Neuronal stem cell (in vitro differentiated cells): ENCODE measurements around the gene METTL17. TPM values are rescaled to one million over a fixed set of nuclear protein-coding genes. Genes with fewer than 3 reads are reported as not detected.
"Not testable (repeated sequence)": the region's sequence is repeated elsewhere in the genome, so short reads cannot be mapped to it uniquely, and the experiment has no call there.

ENCODE experiments used
- DNase-seq: peaks from one replicate; pipeline ENCODE4 v3.0.0-alpha.2; 2013; ENCODE audit warnings: low spot score
- H2AFZ ChIP-seq: one replicate; pipeline ENCODE4 v1.6.1; 2013; ENCODE audit warnings: mild to moderate bottlenecking, low read length, inconsistent platforms
- H2AK5ac ChIP-seq: 2 replicates; pipeline ENCODE4 v1.6.1; 2013; ENCODE audit warnings: low read depth, mild to moderate bottlenecking, inconsistent platforms, low read length, moderate library complexity, mixed read lengths
- H2BK120ac ChIP-seq: 2 replicates; pipeline ENCODE4 v1.6.1; 2013; ENCODE audit warnings: low read depth, mild to moderate bottlenecking, inconsistent platforms, low read length, moderate library complexity, mixed read lengths
- H2BK12ac ChIP-seq: one replicate; pipeline ENCODE4 v1.6.1; 2013; ENCODE audit warnings: low read length, inconsistent platforms
- H2BK15ac ChIP-seq: 2 replicates; pipeline ENCODE4 v1.6.1; 2013; ENCODE audit warnings: mild to moderate bottlenecking, low read length, inconsistent platforms, mixed read lengths
- H2BK5ac ChIP-seq: one replicate; pipeline ENCODE4 v1.6.1; 2013; ENCODE audit warnings: inconsistent platforms, mild to moderate bottlenecking, low read length, moderate library complexity
- H3K14ac ChIP-seq: one replicate; pipeline ENCODE4 v1.6.1; 2013; ENCODE audit warnings: low read length, inconsistent platforms
- H3K18ac ChIP-seq: 2 replicates; pipeline ENCODE4 v1.6.1; 2013; ENCODE audit warnings: low read length, inconsistent platforms
- H3K23ac ChIP-seq: 2 replicates; pipeline ENCODE4 v1.6.1; 2013; ENCODE audit warnings: low read depth, mild to moderate bottlenecking, mixed read lengths, low read length, inconsistent platforms; ENCODE audit not compliant: poor library complexity
- H3K27ac ChIP-seq: replicated peaks from 3 replicates; pipeline ENCODE4 v1.5.1; 2013; ENCODE audit warnings: low read length, inconsistent platforms
- H3K27me3 ChIP-seq, 3 experiments: 2 replicates each; pipeline ENCODE4 v1.6.1; 2013; ENCODE audit warnings: low read length in 3 of 3, mild to moderate bottlenecking in 2 of 3, inconsistent platforms in 1 of 3, low read depth in 1 of 3, mixed read lengths in 1 of 3, moderate library complexity in 1 of 3; ENCODE audit not compliant: control insufficient read depth in 3 of 3, insufficient read depth in 3 of 3
- H3K36me3 ChIP-seq, 2 donors: replicated peaks in 1 of 2; 2 replicates each; pipeline ENCODE4 v1.6.1; 2013; ENCODE audit warnings: low read length in 2 of 2; ENCODE audit not compliant: control insufficient read depth in 2 of 2, insufficient read depth in 2 of 2
- H3K4ac ChIP-seq: 2 replicates; pipeline ENCODE4 v1.6.1; 2013; ENCODE audit warnings: inconsistent platforms, mild to moderate bottlenecking, low read length, moderate library complexity
- H3K4me1 ChIP-seq, 2 donors: 1 replicate in 1 of 2; 2 replicates in 1 of 2; pipeline ENCODE4 v1.6.1; 2013; ENCODE audit warnings: low read length in 2 of 2, low read depth in 1 of 2; ENCODE audit not compliant: control insufficient read depth in 2 of 2, insufficient read depth in 1 of 2
- H3K4me2 ChIP-seq: one replicate; pipeline ENCODE4 v1.6.1; 2013; ENCODE audit warnings: mild to moderate bottlenecking, low read length, inconsistent platforms; ENCODE audit not compliant: insufficient read depth, poor library complexity, severe bottlenecking
- H3K4me3 ChIP-seq, 2 donors: 2 replicates each; pipeline ENCODE4 v1.5.1; 2013; ENCODE audit warnings: low read length in 2 of 2, mild to moderate bottlenecking in 2 of 2, inconsistent platforms in 1 of 2, moderate library complexity in 1 of 2
- H3K79me1 ChIP-seq: one replicate; pipeline ENCODE4 v1.6.1; 2013; ENCODE audit warnings: low read depth, mild to moderate bottlenecking, inconsistent platforms, low read length, moderate library complexity
- H3K9ac ChIP-seq: one replicate; pipeline ENCODE4 v1.6.1; 2013; ENCODE audit warnings: mild to moderate bottlenecking, low read depth, low read length, inconsistent platforms; ENCODE audit not compliant: poor library complexity
- H3K9me3 ChIP-seq, 2 donors: replicated peaks in 1 of 2; 2 replicates each; pipeline versions ENCODE3 to v1.6.1; 2013; ENCODE audit warnings: low read length in 2 of 2, mild to moderate bottlenecking in 2 of 2, inconsistent platforms in 1 of 2, low read depth in 1 of 2, mixed read lengths in 1 of 2, moderate library complexity in 1 of 2; ENCODE audit not compliant: control insufficient read depth in 2 of 2, insufficient read depth in 1 of 2
- H4K8ac ChIP-seq: one replicate; pipeline ENCODE4 v1.6.1; 2013; ENCODE audit warnings: low read depth, mild to moderate bottlenecking, inconsistent platforms, low read length, moderate library complexity
- H4K91ac ChIP-seq: one replicate; pipeline ENCODE4 v1.6.1; 2013; ENCODE audit warnings: low read length, low read depth, mild to moderate bottlenecking, inconsistent platforms; ENCODE audit not compliant: poor library complexity
- WGBS, 2 donors: extraction: QIAGEN DNeasy Blood & Tissue Kit; methylation state at CpG; one replicate each; pipeline ENCODE4 v1.1.7; 2013; ENCODE audit warnings: missing lambda C conversion rate in 2 of 2, mixed read lengths in 1 of 2; ENCODE audit not compliant: insufficient read length in 2 of 2, insufficient replicate concordance in 1 of 2; ENCODE audit errors: extremely low coverage in 2 of 2; 5-methylcytosine and 5-hydroxymethylcytosine counted together
- polyA plus RNA-seq, 2 experiments: library from polyadenylated mRNA; stranded (reverse); fragments of 200-250 nt; gene quantifications; one replicate each; pipeline ENCODE4 v1.2.3, GENCODE V29; 2013

The METTL17 gene
- polyA plus RNA-seq (2013, experiment 1 of 2): 82.4 TPM
- 78.8 TPM for polyA plus RNA-seq (2013, experiment 2 of 2)

DNA sequence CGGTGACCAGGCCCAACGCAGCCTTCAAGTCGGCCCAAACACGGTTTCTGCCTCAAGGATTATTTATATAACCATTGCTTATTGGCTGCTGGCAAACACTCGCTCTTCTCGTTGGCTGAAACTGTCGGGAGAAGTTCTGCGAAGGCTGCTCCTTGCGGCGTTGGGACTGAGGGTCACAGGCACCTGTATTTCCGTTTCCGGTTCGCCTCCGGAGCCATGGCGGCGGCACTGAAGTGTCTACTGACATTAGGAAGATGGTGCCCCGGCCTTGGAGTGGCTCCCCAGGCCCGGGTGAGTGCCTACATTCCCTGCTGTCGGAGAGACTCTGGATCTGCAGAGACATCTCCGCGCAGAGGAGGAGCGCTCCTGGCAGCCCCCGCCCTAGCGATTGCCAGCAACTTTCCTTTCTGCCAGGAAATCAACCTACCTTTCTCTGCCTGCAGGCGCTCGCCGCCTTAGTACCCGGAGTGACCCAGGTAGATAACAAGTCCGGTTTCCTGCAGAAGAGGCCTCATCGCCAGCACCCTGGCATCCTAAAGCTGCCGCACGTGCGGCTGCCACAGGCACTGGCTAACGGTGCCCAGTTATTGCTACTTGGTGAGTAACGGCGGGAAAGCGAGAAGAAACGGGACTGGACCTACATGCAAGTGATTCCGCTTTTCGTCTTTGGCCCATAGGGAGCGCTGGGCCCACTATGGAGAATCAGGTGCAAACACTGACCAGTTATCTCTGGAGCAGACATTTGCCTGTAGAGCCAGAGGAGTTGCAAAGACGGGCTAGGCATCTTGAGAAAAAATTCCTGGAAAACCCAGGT is at the start of gene METTL17:
METTL17 (plus strand) TSS at position 194 of the 814 bp plus-strand sequence; CDS start at position 217, 23 bp downstream.
- Histone ChIP-seq H3K9ac (peak within 1 kb of the TSS; percentile 54), H3K9me3 (no peaks in the 10 kb centered on the region), H3K4me3 (peak within 1 kb of the TSS; percentile 86 to 95), H3K36me3 (peaks cover 21 to 40% of the 10 kb centered on the region in 2 donors), H3K18ac (peak within 1 kb of the TSS; percentile 70), H3K23ac (no peak within 1 kb of the TSS), H3K4ac (peak within 1 kb of the TSS; percentile 32), H2AFZ (peak within 1 kb of the TSS; percentile 92), H3K79me1 (no peaks in the 10 kb centered on the region), H3K14ac (no peak within 1 kb of the TSS), H3K27ac (peak within 1 kb of the TSS; percentile 62), H2BK5ac (peak within 1 kb of the TSS; percentile 42), H2BK15ac (peak within 1 kb of the TSS; percentile 84), H2BK120ac (no peak within 1 kb of the TSS), H2BK12ac (peak within 1 kb of the TSS; percentile 52), H3K4me2 (peak within 1 kb of the TSS; percentile 70), H3K27me3 (no peaks in the 10 kb centered on the region), H3K4me1 (peaks cover 0 to 4% of the 10 kb centered on the region in 2 donors), H4K8ac (no peak within 1 kb of the TSS), H4K91ac (no peak within 1 kb of the TSS), H2AK5ac (peak within 1 kb of the TSS; percentile 77)
- WGBS, 2 donors: no CpG with 5 or more reads among the region's 42 CpGs
- peak; percentile 84 for DNase-seq

- not testable (repeated sequence) for H3K36me3 ChIP-seq, H3K9me3 ChIP-seq, H2BK15ac ChIP-seq, H4K8ac ChIP-seq, H4K91ac ChIP-seq, H3K4me3 ChIP-seq, H2BK12ac ChIP-seq, H3K4me2 ChIP-seq, H3K14ac ChIP-seq, H3K4ac ChIP-seq, H3K4me1 ChIP-seq, DNase-seq, H3K18ac ChIP-seq, H2AK5ac ChIP-seq, H3K23ac ChIP-seq, H2BK120ac ChIP-seq, H2BK5ac ChIP-seq, H3K27ac ChIP-seq, H3K79me1 ChIP-seq, H2AFZ ChIP-seq, H3K9ac ChIP-seq
- WGBS, 2 donors: no CpG with 5 or more reads among the region's 6 CpGs
- H3K27me3 ChIP-seq: peaks cover 0 to 22% (median 0%) of the 10 kb centered on the region in 3 experiments
These were observed 44.6 kb upstream of the METTL17 start for GRCh38 chr14:20945146-20945545.

DNA sequence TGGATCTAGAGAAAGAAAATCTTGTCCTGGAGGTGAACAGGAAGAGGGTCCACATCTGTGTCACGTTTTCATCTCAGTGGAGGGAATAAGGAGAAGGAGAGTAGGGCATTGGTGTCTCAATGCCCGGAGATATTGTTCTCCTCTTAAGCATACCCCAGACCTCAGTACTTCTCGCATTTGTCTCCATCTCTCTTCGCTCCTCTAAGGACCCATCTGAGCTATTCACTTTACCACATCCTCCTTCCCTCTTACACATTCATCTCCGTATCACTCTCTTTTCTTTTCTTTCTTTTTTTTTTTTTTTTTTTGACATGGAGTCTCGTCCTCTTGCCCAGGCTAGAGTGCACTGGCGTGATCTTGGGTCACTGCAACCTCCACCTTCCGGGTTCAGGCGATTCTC is 43.1 kb upstream of the METTL17 start:
- not testable (repeated sequence) for H3K27ac ChIP-seq, H3K4me3 ChIP-seq, H3K4ac ChIP-seq, H4K8ac ChIP-seq, H2AK5ac ChIP-seq, H2BK120ac ChIP-seq, H3K36me3 ChIP-seq, H2BK12ac ChIP-seq, H2BK5ac ChIP-seq, H3K23ac ChIP-seq, H2BK15ac ChIP-seq, H3K4me2 ChIP-seq, H3K9me3 ChIP-seq, H3K9ac ChIP-seq, DNase-seq, H4K91ac ChIP-seq, H2AFZ ChIP-seq, H3K4me1 ChIP-seq, H3K18ac ChIP-seq, H3K79me1 ChIP-seq, H3K14ac ChIP-seq
- peaks cover 0 to 20% (median 0%) of the 10 kb centered on the region in 3 experiments for H3K27me3 ChIP-seq
- no CpG with 5 or more reads among the region's 9 CpGs for WGBS, 2 donors

- H3K36me3 ChIP-seq, H3K4ac ChIP-seq, H4K91ac ChIP-seq, H3K23ac ChIP-seq, H2BK15ac ChIP-seq, H3K18ac ChIP-seq, DNase-seq, H2BK5ac ChIP-seq, H3K79me1 ChIP-seq, H2BK120ac ChIP-seq, H4K8ac ChIP-seq, H3K4me1 ChIP-seq, H3K27ac ChIP-seq, H3K4me2 ChIP-seq, H3K9me3 ChIP-seq, H2AK5ac ChIP-seq, H3K14ac ChIP-seq, H2BK12ac ChIP-seq, H3K4me3 ChIP-seq, H2AFZ ChIP-seq, H3K9ac ChIP-seq: not testable (repeated sequence)
- peaks cover 0 to 17% (median 0%) of the 10 kb centered on the region in 3 experiments for H3K27me3 ChIP-seq
- WGBS, 2 donors: no CpG with 5 or more reads among the region's 4 CpGs
These were observed 34.8 kb upstream of the METTL17 start, which contains the start of gene RNASE2 for GRCh38 chr14:20954736-20955537. Gene RNASE2 (plus strand): TSS chr14:20955487. CDS start chr14:20955772, 285 bp downstream.
